Lower leg skin (tissue), 3 donors: ENCODE results near the gene PRKCH.

ENCODE experiments used
- CTCF ChIP-seq, 3 donors: fragments of 450-650 bp; IDR thresholded peaks; one replicate each; pipeline ENCODE4 v1.5.1; 2016; ENCODE audit warnings: antibody characterized with exemption in 3 of 3, mild to moderate bottlenecking in 3 of 3, moderate library complexity in 2 of 3
- POLR2A ChIP-seq, 2 donors: fragments of 450-650 bp; IDR thresholded peaks; one replicate each; pipeline ENCODE4 v1.6.1; 2016 to 2017; ENCODE audit warnings: antibody characterized with exemption in 2 of 2, mild to moderate bottlenecking in 1 of 2, moderate library complexity in 1 of 2

DNA sequence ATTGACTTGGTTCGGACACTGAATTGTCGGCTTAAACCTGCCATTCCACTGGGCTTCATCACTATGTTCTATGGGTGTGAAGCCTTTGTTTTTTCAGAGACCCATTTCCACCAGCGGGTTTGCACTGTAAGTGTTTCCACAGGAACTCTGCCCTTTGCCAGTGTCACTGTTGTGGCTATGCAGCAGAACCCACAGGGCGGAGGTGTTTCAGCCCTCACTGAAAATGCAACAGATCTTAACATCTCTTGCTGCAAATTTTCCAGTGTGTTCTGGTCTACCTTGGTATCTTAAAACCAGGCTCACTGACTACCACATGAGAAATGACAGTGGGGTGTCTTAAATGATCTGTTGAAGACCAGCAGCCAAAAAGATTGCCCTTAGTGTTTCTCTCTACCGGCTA, 21.1 kb downstream of the PRKCH start:
- TF ChIP-seq POLR2A (IDR thresholded peaks at IDR 0.05) (no peak), CTCF (IDR thresholded peaks at IDR 0.05) (no peak)
